C1 segment of cervical spinal cord (tissue), 14 donors: ENCODE measurements around the gene PRSS33.

Source experiments
- DNase-seq, 14 donors: peaks; one replicate each; lab custom pipeline; 2025; lab: John Stamatoyannopoulos, UW

Gene PRSS33

DNA sequence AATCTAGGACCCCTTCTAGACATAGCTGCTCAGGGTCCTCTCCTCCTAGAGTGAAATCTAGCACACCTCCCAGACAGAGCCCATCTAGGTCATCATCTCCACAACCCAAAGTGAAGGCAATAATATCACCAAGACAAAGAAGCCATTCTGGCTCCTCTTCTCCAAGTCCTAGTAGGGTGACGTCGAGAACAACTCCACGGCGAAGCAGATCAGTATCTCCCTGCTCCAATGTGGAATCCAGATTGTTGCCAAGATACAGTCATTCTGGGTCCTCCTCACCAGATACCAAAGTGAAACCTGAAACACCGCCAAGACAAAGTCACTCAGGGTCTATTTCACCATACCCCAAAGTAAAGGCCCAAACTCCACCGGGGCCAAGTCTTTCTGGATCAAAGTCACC is 24.2 kb downstream of the PRSS33 start:
- DNase-seq, result no peak

DNA sequence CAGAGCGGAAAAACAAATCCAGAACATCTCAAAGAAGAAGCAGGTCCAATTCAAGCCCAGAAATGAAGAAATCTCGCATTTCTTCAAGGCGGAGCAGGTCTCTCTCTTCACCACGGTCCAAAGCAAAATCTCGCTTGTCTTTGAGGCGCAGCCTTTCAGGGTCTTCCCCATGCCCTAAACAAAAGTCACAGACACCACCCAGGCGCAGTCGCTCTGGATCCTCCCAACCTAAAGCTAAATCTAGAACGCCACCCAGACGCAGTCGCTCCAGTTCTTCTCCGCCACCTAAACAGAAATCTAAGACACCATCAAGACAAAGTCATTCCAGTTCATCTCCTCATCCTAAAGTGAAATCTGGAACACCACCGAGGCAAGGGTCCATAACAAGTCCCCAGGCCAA is 24.6 kb downstream of the PRSS33 start:
- DNase-seq, result no peak

DNA sequence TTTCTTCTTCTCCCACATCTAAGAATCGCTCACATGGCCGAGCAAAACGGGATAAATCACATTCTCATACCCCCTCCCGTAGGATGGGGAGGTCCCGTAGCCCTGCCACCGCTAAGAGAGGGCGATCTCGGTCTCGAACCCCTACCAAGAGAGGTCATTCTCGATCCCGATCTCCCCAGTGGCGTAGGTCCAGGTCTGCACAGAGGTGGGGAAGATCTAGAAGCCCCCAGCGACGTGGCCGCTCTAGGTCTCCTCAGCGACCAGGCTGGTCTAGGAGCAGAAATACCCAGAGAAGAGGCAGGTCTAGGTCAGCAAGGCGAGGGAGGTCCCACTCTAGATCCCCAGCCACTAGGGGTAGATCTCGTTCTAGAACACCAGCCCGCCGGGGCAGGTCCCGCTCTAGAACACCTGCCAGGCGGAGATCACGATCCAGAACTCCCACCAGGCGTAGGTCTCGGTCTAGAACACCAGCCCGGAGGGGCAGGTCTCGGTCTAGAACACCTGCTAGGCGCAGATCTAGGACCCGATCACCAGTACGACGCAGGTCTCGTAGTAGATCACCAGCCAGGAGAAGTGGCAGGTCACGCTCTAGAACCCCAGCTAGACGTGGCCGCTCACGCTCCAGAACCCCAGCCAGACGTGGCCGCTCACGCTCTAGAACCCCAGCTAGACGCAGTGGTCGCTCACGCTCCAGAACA is 25.3 kb downstream of the PRSS33 start:
- DNase-seq, result no peak

DNA sequence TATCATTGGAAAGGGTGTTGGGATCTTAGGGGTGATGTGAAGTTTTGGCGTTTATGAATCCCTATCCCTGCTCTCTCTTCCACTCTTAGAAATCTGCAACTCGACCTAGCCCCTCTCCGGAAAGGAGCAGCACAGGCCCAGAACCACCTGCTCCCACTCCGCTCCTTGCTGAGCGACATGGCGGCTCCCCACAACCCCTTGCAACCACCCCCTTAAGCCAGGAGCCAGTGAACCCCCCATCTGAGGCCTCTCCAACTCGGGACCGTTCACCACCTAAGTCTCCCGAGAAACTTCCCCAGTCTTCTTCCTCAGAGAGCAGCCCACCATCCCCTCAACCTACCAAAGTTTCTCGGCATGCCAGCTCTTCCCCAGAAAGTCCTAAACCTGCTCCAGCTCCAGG is 25.9 kb downstream of the PRSS33 start:
- DNase-seq, result no peak

DNA sequence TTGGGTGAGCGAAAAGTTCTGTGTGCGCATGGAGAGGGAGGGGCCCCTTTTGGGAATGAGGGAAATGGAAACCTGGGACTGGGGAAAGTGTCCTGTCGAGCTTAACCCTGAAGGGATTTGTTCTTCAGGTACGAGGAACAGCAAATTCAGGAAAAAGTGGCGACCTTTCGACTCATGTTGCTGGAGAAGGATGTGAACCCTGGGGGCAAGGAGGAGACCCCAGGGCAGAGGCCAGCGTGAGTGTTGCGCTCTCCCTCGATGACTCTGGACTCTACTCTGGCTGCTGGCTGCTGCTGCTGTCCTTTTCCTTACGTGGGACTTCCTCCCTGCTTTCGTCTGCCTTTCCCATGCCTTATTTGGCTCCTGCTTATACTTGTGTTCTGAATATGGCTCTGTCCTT is 30.0 kb downstream of the PRSS33 start:
- DNase-seq, result no peak

DNA sequence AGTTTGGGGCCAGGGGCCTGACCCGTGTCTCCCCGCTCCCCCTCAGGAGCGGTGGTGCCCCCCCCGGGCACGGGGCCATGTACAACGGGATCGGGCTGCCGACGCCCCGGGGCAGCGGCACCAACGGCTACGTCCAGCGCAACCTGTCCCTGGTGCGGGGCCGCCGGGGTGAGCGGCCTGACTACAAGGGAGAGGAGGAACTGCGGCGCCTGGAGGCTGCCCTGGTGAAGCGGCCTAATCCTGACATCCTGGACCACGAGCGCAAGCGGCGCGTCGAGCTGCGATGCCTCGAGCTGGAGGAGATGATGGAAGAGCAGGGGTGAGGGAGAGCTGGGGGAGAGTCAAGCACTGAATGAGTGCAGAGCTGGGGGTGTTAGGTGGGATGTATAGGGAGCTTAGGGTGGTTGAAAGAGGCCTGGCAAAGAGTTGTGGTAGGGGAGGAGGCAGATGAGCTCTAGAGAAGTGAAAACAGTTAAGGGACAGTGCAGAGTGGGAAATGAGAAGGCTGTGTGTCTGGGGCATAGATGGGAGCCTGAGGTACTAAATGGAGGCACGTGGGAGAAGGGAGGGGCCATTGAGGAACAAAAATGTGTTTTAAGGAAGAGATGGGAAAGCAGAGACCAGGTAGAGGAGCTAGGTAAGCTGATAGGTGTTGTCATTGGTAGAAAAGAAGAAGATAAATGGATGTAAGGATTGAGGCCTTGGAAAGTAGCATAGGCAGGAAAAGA is 30.9 kb downstream of the PRSS33 start:
- DNase-seq, result no peak

DNA sequence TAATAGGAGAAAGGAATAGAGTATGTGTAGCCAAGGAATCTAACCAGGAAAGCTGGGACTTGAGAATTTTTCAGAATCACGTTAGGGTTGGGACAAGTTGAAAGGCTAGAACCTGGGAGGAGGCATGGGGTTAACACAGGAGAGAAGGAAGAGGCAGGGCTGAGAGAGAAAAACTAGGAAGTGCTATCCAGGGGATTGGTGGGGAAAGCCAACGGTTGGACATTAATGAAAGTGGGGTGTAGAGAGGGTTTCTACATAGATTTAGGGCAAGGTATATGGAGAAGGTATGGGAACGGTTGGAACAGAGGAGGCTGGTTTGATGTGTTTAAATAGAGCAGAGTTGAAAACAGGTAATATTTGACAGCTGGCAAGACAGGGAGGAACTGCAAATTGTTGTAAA is 32.2 kb downstream of the PRSS33 start:
- no peak for DNase-seq

DNA sequence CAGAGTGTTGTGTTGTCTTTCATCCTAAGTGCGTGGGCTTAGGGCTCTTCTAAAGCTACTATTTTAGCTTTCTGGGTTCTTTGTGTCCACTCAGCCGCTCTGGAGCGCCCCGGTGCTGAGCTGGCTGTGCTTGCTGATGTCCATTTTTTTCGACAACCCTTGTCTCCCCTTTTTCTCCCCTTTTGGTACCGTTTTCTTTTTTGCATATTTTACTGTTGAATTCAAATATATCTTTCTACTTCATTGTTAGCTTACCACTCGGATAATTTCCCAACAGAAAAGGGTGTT is 33.7 kb downstream of the PRSS33 start:
- no peak for DNase-seq

DNA sequence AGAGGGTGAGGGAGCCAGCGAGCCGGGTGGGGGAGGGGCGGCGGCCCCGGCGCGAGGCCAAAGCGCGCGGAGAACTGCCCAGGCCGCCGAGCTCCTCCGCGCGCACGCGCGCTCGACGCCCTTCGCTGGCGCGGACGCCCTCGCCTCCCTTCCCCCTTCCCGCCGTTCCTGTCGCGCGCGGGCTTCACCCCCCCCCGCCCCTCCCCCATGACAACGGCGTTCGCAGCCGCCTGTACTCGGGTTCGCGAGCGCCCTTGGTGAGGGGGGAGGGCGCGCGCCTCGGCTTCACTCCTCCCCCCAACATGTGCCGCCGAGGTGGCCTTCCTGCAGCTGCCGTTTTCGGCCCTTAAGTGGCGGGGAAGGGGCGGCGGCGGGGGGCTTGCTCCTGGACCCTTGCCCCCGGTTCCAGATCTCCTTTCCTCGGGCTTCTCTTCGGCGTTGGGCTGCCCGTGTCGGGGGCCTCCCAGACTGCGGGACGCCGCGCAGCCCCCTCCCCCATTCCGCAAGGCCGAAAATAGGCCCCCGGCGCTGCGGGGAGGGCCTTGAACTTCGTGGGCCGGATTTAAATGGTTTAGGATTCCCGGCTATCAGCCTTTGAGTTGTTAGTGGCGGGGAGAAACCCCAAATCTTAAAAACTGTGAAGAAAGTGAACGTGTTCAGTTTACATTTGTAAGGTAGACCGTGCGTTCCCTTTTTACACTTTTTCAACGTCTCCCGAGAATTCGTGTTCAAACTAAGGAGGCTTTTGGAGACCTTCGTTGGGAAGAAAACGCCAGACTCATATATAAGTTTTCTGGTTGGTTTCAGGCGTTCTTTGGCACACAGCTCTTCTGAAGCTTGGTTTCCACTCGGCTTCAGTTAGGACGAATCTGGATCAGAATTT is 34.3 kb downstream of the PRSS33 start:
- DNase-seq, result peak in 9 of 14 donors; percentile 88 to 99 (median 95)

DNA sequence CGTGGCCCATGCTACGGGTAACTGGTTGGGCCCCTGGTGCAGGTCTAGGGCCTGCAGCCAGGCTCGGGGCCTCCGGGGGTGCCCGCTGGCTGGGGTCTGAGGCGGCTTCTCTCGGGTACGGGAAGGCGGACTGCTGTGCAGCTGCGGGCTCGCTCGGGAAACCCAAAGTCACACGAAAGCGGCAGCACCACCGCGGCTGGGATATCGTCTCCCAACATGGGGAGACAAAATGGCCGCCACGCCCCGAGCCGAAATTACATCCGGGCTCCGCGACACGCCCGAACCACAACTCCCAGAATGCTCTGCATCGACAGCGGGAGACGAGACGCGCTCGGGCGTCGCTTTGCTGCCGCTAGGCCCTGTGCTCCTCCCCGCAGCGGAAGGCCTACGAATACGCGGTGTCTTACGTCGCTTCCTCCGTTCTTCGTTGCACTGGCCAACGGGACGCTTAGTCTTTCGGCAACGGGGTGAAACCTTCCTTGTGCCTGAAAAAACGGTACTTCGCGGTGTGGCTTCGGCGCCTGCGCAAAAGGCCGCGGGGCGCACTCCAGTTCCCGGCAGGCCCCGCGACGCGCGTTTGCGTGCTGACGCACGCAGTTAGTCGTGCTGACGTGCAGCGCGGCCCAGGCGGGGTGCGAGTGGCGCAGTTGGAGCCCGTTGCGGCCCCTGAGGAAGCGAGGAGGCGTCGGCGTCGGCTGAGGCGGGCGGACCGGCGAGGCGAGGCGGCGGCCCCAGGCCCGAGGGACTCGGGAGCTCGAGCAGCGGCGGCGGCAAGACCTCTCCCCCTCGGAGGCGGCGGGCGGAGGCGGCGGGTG is 35.1 kb downstream of the PRSS33 start, which contains the start of gene SRRM2:
Gene SRRM2 (plus strand): TSS at position 604 of the 815 bp plus-strand sequence. CDS start 3,727 bp downstream, outside the sequence.
- DNase-seq, result peak; percentile 90 to 99 (median 98)

DNA sequence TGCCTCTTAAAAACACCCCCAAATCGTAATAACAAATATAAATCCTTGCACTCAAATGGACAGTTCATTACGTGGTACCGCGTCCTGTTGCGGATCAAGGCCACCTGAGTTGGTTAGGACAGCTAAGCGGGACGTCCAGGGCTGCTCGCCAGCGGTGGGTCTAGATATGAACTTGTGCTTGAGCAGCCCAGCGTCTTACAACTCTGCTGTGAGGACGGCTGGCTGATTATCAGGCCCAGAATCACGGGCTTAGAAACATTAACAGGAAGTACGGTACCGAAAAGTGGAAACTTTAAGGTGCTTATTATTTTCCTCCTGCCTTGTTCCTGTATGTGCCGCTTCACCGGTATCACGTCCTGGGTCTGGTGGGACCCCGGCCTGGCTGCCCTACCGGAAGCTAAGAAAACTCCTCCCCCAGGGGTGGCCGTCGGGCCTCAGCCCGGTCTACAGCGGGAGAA is 35.8 kb downstream of the PRSS33 start:
- peak in 3 of 14 donors; percentile 41 to 64 (median 55) for DNase-seq

DNA sequence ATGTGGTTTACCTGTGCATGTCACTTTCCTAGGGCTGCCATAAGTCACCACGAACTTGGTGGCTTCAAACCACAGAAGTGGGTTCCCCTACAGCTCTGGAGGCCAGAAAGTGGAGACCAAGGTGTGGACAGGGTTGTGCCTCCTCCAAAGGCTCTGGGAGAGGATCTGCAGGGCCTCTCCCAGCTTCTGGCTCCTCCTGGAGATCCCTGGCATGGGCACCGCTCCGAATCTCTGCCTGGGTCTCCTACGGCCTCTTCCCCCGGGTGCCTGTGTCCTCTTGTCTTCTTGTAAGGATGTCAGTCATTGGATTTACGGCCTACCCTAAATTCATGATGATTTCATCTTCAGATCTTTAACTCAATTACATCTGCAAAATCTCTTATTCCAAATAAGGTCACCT is 37.4 kb downstream of the PRSS33 start:
- no peak for DNase-seq

DNA sequence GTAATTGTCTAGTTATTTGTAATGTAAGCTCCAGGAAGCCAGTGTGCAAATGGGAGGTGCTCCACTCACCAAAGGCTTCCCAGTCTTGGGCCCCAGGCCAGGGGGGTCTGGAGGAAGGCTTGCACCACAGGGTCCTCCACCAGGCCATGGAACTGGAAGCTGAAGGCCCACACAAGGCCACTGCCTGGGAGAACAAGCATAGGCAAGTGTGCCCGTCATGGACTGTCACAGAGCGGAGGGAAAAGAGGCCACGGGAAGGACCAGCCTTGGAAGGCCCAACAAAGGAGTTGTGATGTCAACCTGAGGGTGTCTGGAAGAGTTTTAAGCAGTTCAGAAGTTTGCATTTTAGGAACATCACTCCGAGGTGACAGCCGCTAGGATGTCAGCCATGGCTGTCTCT is 37.9 kb downstream of the PRSS33 start:
- DNase-seq, result no peak

DNA sequence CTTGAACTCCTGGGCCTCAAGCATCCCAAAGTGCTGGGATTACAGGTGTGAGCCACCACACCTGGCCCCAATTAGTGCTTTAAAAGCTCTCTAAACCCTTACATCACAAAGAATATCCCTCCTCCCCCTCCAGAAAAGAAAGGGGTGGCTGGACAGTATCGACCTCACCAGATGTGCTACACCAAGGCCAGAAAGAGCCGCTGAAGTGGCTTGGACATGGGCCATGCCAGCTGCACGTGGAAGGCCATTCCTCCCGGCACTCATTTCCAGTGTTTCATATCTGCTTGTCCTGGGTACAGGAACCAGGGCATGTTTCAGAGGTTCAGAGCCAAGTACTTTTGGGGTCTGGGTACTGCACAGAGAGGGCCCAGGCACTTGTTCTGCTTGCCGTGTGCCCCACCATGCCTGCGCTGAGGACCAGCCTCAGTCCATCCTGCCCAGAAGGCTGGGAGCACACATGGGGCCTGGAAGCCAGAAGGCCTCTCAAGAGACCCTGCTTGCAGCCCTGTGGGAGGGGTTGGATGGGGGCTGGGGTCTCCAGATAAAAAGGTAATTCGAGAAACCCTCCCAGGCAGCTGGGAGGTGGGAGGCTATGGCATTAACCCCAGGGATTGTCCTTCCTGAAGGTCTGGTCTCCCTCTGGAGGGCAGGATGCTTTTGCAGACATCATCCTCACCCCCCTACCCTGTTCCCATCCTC is 38.5 kb downstream of the PRSS33 start:
- no peak for DNase-seq

DNA sequence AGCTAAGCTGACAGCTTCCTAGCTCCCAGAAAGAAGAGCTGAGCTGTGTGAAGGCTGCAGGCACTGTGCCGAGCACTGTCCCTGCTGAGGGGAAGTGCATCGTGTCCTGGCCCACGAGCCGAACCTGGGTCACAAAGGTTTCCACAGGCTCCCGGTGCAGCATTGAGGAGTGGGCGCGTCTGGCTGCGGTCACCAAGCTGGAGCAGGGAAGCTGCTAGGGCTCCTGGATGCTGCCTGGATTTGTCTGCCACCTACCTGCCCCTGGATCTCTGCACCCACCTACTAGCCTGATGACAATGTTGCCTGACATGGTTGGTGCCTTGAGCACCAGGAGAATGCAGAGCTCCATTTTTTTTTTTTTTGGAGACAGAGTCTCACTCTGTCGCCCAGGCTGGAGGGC is 41.4 kb downstream of the PRSS33 start:
- DNase-seq, result no peak

DNA sequence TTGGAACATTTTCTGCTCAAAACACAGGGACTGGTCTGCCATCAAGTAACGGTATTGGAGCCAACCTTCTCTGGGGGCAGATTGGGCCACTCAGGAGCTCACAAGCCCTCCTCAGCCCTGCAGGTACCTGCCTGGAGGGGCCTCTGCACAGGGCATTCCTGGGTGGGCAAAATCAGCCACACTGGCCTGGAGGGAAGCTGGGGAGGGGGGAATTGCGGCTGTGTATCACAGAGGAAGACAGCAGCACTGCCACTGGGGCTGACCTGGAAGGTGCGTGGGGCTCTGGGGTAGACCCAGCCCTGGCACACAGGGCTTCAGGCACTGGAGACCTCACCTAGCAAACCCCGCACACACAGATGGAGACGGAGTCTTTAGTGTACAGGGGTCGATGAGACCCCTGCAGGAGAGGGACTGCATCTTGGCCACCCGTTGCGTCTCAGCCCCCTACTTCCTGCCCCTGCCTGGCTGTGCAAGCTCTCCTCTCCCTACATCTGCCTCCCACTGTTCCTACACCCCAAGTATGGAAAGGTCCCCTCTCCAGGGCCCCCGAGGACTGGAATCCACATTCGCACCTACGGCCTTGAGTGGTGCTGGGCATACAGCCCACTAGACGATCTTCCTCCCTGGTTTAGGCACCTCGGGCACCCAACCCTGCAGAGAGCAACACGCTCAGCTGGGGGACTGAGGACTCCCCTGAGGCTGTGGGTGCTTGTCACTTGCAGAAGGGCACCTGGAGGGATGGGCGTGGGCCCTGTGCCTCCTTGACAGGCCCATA is 42.1 kb downstream of the PRSS33 start:
- DNase-seq, result no peak

DNA sequence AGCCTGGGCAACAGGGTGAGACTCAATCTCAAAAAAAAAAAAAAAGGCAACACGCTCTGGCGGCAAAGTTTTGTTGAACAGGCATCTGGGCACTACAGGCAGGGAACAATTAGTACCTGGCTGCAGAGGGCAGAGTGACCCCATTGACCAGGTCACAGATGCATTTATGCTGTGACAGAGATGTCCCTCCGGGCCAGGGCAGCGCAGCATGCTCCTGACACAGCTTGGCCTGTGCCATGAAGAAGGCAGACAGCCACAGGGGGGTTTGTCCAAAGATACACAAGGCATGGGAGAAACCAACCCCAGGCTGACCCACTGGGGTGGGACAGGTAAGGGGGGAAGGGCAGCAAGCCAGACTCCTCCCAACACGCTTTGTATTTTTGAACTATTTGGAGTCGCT is 42.6 kb downstream of the PRSS33 start:
- DNase-seq, result no peak

DNA sequence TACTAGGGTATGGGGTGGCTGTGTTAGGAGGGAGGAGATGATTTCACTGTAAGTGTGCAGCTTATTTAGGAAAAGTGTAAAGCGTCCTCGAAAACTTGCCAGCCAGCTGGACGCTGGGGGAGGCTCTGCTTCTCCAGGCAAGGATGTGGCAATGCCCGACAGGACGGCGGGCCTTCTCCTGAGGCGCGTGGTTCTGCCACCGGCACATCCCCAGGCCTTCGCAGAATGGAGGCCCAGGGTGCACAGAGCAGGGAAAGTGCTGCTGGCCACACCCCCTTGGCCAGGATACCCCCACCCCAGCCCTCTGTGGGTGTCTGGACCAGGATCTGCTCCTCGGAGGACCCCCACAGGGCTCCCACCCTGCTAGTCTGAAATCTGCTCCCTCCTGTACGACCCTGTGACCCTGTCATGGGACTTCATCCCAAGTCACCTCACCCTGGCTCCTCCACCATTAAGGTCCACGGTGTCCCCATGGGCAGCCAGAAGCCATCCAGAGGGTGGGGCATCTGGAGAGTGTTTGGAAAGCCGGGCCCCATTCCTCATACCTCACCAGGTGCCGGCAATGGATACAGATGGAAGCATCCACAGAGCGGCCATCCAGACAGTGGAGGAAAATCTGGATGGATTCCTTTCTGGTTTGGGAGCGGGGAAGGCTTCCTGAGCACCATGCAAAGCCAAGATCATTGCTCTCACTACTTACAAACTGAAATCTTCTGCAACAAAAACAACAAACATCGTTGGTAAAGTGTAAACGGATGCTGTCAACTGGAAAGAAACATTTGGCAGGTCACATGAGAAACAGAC is 44.2 kb downstream of the PRSS33 start:
- no peak for DNase-seq

DNA sequence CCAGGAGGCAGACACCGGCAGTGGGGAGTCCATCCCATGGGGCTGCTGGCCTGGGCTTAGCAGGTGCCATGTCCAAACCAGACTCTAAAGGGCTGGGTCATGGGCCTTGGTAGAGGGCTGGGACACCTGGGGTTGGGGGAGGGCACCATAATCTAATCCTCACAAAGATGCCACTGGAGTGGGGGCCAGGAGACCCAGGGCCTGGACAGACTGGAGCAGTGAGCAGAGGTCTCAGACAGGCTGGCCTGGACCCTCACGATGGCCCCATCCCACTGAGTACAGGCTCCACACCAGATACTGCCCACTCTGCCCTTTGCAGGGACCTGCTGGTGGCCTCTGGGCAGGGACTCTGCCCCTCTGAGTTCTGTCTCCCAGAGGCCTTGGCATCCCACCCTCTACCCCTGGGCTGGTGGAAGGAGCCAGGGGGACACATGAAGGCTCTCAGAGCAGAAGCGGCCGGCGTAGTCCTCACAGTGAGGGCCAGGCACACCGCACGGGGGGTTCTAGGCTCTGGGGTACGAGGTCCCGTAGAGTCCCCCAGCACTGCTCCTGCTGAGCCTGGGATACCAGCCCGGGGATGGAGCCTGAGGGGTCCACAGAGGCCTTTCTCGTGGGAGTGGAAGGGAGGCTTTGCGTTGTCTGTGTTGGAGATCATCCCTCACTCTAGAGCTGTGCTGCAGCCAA is 44.9 kb downstream of the PRSS33 start:
- DNase-seq, result no peak
